ENCODE data around the gene OSBPL6. TPM values are rescaled to one million over a fixed set of nuclear protein-coding genes. Genes with fewer than 3 reads are reported as not detected.
A peak's percentile ranks its signal among the peaks of the same experiment; 100 is the strongest.

OSBPL6 gene
- total RNA-seq, 1 donor from 2014 or later, result 20.6 TPM

DNA sequence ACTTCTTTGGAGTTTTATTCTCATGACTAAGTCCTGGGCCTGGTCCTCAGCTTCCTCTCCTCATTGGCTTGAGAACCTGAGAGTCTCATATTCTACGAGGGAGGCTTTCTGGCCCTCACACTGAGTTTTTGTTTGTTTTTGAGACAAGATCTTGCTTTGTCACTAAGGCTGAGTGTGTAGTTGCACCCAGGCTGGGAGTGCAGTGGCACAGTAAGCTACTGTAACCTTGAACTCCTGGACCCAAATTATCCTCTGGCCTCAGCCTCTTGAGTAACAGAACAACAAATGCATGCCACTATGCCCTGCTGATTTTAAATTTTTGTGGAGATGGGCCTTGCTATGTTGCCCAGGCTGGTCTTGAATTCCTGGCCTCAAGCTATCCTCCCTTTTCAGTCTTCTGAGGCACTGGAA, 234.1 kb downstream of the OSBPL6 start:
- no peak for DNase-seq (ENCODE audit: low read depth)

DNA sequence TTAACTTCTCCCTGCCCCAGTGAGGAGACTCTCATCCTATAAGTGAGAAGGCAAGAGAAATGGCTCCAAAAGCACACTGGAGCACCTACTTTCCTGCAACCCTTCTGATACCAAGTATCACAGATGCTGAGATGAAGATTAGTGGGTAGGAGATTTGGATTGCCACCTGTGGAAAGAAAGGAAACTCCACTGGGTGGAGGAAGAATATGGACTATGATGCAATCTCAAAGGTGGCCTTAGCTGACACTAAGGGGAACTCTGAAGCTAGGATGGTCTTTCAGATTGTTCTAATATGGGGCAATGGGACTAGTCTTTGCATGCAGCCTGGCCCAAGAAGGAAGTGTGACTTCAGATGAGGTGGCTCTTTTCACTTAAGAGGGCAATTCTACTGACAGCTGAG, 235.0 kb downstream of the OSBPL6 start:
- DNase-seq (ENCODE audit: low read depth), result no peak

DNA sequence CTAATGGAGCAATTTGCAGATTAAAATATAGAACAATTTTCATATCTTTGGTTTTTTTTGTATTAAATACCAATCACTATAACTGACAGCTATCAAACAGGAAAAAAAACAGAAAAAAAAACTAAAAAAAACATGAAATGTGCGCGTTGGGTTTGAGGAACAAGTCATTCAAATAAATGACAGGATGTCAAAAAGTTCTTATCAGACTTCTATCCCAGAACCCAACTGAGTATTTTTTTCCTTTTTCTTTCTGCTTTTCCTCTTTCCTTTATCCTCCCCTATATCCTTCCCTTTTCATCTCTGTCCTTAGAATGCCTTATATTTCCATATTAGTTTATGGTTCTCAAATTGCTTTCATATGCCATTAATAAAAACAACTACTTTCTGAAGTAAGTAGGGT, 242.3 kb downstream of the OSBPL6 start:
- no peak for DNase-seq (ENCODE audit: low read depth)

GRCh38 chr2:178441426-178441825, 247.1 kb downstream of the OSBPL6 start:
- no peak for DNase-seq (ENCODE audit: low read depth)

GRCh38 chr2:178448968-178449661, 254.8 kb downstream of the OSBPL6 start:
- no peak for DNase-seq (ENCODE audit: low read depth)

DNA sequence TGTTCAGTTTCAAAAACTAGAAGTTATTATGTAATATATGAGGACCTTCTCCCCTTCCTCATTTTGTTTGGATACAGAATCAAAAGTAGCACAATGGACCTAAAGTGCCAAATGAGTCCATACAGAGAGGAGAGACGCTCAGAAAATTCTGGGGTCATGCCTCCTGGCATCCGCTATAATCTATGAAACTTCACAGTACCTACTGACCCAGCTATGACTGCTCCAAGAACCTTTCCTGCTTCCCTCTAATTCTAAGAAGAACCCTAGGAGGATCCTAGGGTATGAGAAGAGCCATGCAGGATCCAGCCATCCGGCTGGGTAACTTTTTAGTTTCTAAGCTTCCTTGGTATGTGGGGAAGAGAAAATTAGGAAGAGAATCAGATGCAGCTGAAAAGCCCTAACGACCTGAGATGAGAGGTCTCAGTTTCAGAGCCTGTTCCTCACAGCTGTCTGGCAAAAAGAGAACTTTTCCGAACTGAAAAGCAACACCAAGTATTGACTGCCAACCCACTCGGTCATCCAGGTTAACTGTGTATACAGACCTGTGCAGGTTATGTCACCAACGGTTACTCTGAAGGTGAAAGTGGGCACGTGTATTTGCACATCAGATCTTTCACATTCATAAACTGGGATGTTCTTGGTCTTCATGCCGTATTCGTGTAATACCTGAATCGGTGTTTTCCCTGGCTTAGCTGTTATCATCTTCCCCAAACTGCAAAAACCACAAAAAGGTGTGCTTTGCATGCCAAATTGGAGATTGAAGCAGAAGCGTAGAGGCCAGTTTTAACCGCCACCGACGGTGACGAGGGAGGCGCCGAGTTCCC, 255.6 kb downstream of the OSBPL6 start:
- peak; percentile 23 for DNase-seq (ENCODE audit: low read depth)

DNA sequence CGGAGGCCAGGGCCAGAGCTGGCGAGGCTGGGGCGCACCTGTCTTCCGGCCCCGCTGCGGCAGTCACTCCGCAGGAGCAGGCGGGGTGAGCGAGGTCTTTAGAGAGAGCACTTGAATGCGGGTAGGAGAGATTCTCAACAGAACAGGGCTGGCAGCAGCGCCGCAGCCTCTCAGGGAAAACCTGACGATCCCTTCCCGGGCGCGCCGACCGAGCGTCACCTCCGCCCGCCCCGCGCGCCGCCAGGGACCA, 256.1 kb downstream of the OSBPL6 start:
- DNase-seq (ENCODE audit: low read depth), result peak; percentile 88

DNA sequence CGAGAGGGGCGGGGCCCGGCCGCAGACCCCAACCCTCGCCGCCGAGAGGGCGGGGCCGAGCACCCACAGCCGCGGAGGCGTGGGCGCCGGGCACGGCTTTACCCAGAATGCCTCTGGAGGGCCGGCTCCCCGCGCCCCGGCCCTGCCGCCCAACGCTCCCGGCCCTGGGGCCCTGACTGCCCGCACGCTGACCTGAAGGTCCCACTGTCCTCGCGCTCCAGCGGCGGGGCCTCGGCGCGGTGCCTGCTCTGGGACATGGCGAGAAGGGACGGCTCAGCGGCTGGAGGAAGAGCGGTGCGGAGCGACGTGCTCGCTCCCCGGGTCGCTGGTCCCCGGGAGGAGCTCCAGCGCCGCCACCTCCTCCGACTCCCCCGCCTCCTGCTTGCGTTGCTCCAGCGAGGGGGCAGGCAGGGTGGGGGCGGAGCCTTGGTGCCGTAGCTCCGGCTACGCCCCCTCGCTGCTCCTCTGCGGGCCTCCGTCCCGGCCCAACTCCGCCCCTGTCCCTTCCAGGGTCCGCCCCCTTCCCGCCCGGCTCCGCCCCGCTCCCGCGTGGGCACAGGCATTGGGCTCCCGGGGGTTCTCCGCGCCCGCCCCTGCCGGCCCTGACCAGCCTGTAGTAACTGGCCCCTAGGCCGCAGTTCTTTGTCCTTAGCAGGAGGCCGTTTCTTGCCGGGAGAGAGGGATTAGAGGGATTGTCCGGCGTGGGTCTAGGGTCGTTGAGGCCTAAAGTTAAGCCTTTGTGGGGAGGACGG, 256.6 kb downstream of the OSBPL6 start, which contains the start of the genes PJVK and PRKRA:
Gene PJVK, plus strand, starts transcription at position 605 of the 752 bp plus-strand sequence. CDS start 2,032 bp downstream, outside the sequence.
Gene PRKRA, minus strand, starts transcription at position 402 of the 752 bp plus-strand sequence. Its CDS starts 145 bp downstream, at position 257.
- DNase-seq (ENCODE audit: low read depth), result peak; percentile 97

- DNase-seq (ENCODE audit: low read depth), result no peak
Observed at GRCh38 chr2:178452334-178452733, 258.0 kb downstream of the OSBPL6 start.

Other genes with a start within 250 kb of the OSBPL6 start
- gene PDE11A, start 121.7 kb upstream of the OSBPL6 start, total RNA-seq, result 1.2 TPM in 2 replicates
- gene RBM45, start 82.1 kb upstream of the OSBPL6 start, total RNA-seq, result 12.3 and 12.7 TPM in 2 replicates